Stimulated activated CD8-positive, alpha-beta memory T cell treated with anti-CD3 and anti-CD28 coated beads, Interleukin-2, amount 100 ng/mL, for 1 hour (primary cell): Measurements from ENCODE around the gene ADAM11.

Source experiments
- DNase-seq, 2 donors: peaks; one replicate each; pipeline ENCODE4 v3.0.0-alpha.2; 2020; ENCODE audit warnings: low read depth in 2 of 2

The ADAM11 gene

GRCh38 chr17:44775838-44776621 lies 17.2 kb downstream of the ADAM11 start:
- no peak for DNase-seq

GRCh38 chr17:44776628-44777393 lies 18.0 kb downstream of the ADAM11 start:
- no peak for DNase-seq

GRCh38 chr17:44777394-44778348 lies 18.9 kb downstream of the ADAM11 start:
- DNase-seq = no peak

- no peak for DNase-seq
These were observed 19.9 kb downstream of the ADAM11 start for GRCh38 chr17:44778656-44779210.

- DNase-seq = peak; percentile 66 to 72
These were observed 20.6 kb downstream of the ADAM11 start for GRCh38 chr17:44779211-44780025.

- DNase-seq = no peak
These were observed 21.4 kb downstream of the ADAM11 start for GRCh38 chr17:44780161-44780560.

GRCh38 chr17:44780845-44781480 lies 22.2 kb downstream of the ADAM11 start:
- no peak for DNase-seq

GRCh38 chr17:44781551-44782325 lies 22.9 kb downstream of the ADAM11 start:
- DNase-seq = no peak

GRCh38 chr17:44782326-44782850 lies 23.6 kb downstream of the ADAM11 start:
- DNase-seq = no peak

- DNase-seq = no peak
These were observed 27.1 kb downstream of the ADAM11 start for GRCh38 chr17:44785921-44786320.

GRCh38 chr17:44786551-44787081 lies 27.8 kb downstream of the ADAM11 start:
- DNase-seq = no peak

GRCh38 chr17:44787271-44787940 lies 28.6 kb downstream of the ADAM11 start:
- DNase-seq = no peak

GRCh38 chr17:44788139-44788538 lies 29.4 kb downstream of the ADAM11 start:
- no peak for DNase-seq

GRCh38 chr17:44792276-44792675 lies 33.5 kb downstream of the ADAM11 start:
- no peak for DNase-seq

GRCh38 chr17:44793885-44794842 lies 35.4 kb downstream of the ADAM11 start:
- DNase-seq = no peak

GRCh38 chr17:44794851-44795413 lies 36.1 kb downstream of the ADAM11 start:
- DNase-seq = no peak

GRCh38 chr17:44795421-44795820 lies 36.6 kb downstream of the ADAM11 start:
- DNase-seq = no peak
